NCI-H2029 (cell line): Measurements from ENCODE around the gene GSTA4.

Source experiments
- DNase-seq: peaks from one replicate; lab custom pipeline; 2025; lab: John Stamatoyannopoulos, UW

GSTA4 gene

GRCh38 chr6:52995089-52995912 is at the start of gene GSTA4:
GSTA4 (minus strand) TSS chr6:52995284; CDS start chr6:52994243, 1,041 bp downstream.
- peak; percentile 94 for DNase-seq

- DNase-seq: no peak
Observed at GRCh38 chr6:53044572-53044971, 49.5 kb upstream of the GSTA4 start.

GRCh38 chr6:53044071-53044470 is 49.0 kb upstream of the GSTA4 start:
- DNase-seq: no peak

GRCh38 chr6:53043581-53043980 is 48.5 kb upstream of the GSTA4 start:
- DNase-seq: no peak

GRCh38 chr6:53042112-53042511 is 47.0 kb upstream of the GSTA4 start:
- no peak for DNase-seq

GRCh38 chr6:53041356-53041755 is 46.3 kb upstream of the GSTA4 start:
- no peak for DNase-seq

- no peak for DNase-seq
Observed at GRCh38 chr6:53038596-53038995, 43.5 kb upstream of the GSTA4 start.

GRCh38 chr6:53038141-53038540 is 43.1 kb upstream of the GSTA4 start:
- no peak for DNase-seq

- DNase-seq: no peak
Observed at GRCh38 chr6:53035549-53036213, 40.6 kb upstream of the GSTA4 start.

GRCh38 chr6:53033764-53034163 is 38.7 kb upstream of the GSTA4 start:
- DNase-seq: no peak

GRCh38 chr6:53032849-53033248 is 37.8 kb upstream of the GSTA4 start:
- no peak for DNase-seq

GRCh38 chr6:53031281-53031680 is 36.2 kb upstream of the GSTA4 start:
- no peak for DNase-seq

GRCh38 chr6:53029761-53030160 is 34.7 kb upstream of the GSTA4 start:
- no peak for DNase-seq

GRCh38 chr6:53029257-53029656 is 34.2 kb upstream of the GSTA4 start:
- DNase-seq: no peak

- no peak for DNase-seq
Observed at GRCh38 chr6:53028467-53028866, 33.4 kb upstream of the GSTA4 start.

GRCh38 chr6:53027131-53027718 is 32.1 kb upstream of the GSTA4 start:
- DNase-seq: no peak

GRCh38 chr6:53026526-53026925 is 31.4 kb upstream of the GSTA4 start:
- no peak for DNase-seq

GRCh38 chr6:53023323-53023722 is 28.2 kb upstream of the GSTA4 start:
- DNase-seq: no peak

- no peak for DNase-seq
Observed at GRCh38 chr6:53020005-53020744, 25.1 kb upstream of the GSTA4 start.

GRCh38 chr6:53018446-53018845 is 23.4 kb upstream of the GSTA4 start:
- DNase-seq: no peak

GRCh38 chr6:53015486-53015885 is 20.4 kb upstream of the GSTA4 start:
- DNase-seq: no peak

GRCh38 chr6:53014744-53015143 is 19.7 kb upstream of the GSTA4 start:
- DNase-seq: no peak
